Loucy (cell line): Measurements from ENCODE around the gene SPATA32.
A peak's percentile ranks its signal among the peaks of the same experiment; 100 is the strongest.

ENCODE experiments used
- H2AFZ ChIP-seq: fragments of 200-600 bp; sonication (generic); 2 replicates; pipeline ENCODE4 v1.6.0; 2016; ENCODE audit warnings: antibody characterized with exemption, mild to moderate bottlenecking, low read length, moderate library complexity
- H3F3A ChIP-seq: fragments of 200-600 bp; 2 replicates; pipeline ENCODE4 v1.6.0; 2016; ENCODE audit warnings: antibody characterized with exemption, low read depth, mild to moderate bottlenecking
- H3K27me3 ChIP-seq: fragments of 200-600 bp; sonication (generic); 2 replicates; pipeline ENCODE4 v1.6.1; 2014; ENCODE audit warnings: low read length, mild to moderate bottlenecking; ENCODE audit not compliant: insufficient read depth, poor library complexity, severe bottlenecking
- H3K36me3 ChIP-seq: fragments of 200-600 bp; sonication (generic); 2 replicates; pipeline ENCODE4 v1.6.1; 2016; ENCODE audit warnings: low read length; ENCODE audit not compliant: insufficient read depth
- H3K4me1 ChIP-seq: fragments of 200-600 bp; sonication (generic); 2 replicates; pipeline ENCODE4 v1.5.1; 2014; ENCODE audit warnings: low read length, mild to moderate bottlenecking; ENCODE audit not compliant: insufficient read depth, poor library complexity, severe bottlenecking
- H3K4me2 ChIP-seq: fragments of 200-600 bp; sonication (generic); 2 replicates; pipeline ENCODE4 v1.6.0; 2014; ENCODE audit warnings: antibody characterized with exemption, low read length, low read depth, mild to moderate bottlenecking; ENCODE audit not compliant: poor library complexity, severe bottlenecking
- H3K4me3 ChIP-seq: fragments of 200-600 bp; sonication (generic); 2 replicates; pipeline ENCODE4 v1.5.1; 2014; ENCODE audit warnings: low read length, mild to moderate bottlenecking, mixed read lengths; ENCODE audit not compliant: poor library complexity, severe bottlenecking
- H3K79me2 ChIP-seq: fragments of 200-600 bp; sonication (generic); 2 replicates; pipeline ENCODE4 v1.6.1; 2014; ENCODE audit warnings: low read length; ENCODE audit not compliant: insufficient read depth
- H3K9ac ChIP-seq: fragments of 200-600 bp; sonication (generic); 2 replicates; pipeline ENCODE4 v1.6.0; 2014; ENCODE audit warnings: mild to moderate bottlenecking, low read depth, low read length, moderate library complexity; ENCODE audit not compliant: poor library complexity, severe bottlenecking
- H3K9me2 ChIP-seq: fragments of 200-600 bp; sonication (generic); replicated peaks from 2 replicates; pipeline ENCODE4 v1.6.1; 2016; ENCODE audit warnings: low read depth, low read length, mixed read lengths
- H3K9me3 ChIP-seq: fragments of 200-600 bp; sonication (generic); 2 replicates; pipeline ENCODE4 v1.6.1; 2014; ENCODE audit warnings: mild to moderate bottlenecking, antibody characterized with exemption, low read length, low read depth; ENCODE audit not compliant: insufficient read depth
- H4K20me1 ChIP-seq: fragments of 200-600 bp; sonication (generic); 2 replicates; pipeline ENCODE4 v1.6.0; 2014; ENCODE audit warnings: antibody characterized with exemption, low read length, mild to moderate bottlenecking; ENCODE audit not compliant: insufficient read depth, poor library complexity, severe bottlenecking
- EZH2phosphoT487 ChIP-seq: fragments of 200-600 bp; IDR thresholded peaks from 2 replicates; pipeline ENCODE4 v1.6.1; 2018; ENCODE audit warnings: antibody characterized with exemption, mild to moderate bottlenecking, moderate library complexity, borderline replicate concordance
- TF ChIP-seq, protein P1 (sequence below): fragments of 200-600 bp; sonication (generic); conservative IDR thresholded peaks from 2 replicates; pipeline ENCODE4 v1.5.1; 2014; ENCODE audit warnings: mild to moderate bottlenecking, antibody characterized with exemption, low read length

The SPATA32 gene

DNA sequence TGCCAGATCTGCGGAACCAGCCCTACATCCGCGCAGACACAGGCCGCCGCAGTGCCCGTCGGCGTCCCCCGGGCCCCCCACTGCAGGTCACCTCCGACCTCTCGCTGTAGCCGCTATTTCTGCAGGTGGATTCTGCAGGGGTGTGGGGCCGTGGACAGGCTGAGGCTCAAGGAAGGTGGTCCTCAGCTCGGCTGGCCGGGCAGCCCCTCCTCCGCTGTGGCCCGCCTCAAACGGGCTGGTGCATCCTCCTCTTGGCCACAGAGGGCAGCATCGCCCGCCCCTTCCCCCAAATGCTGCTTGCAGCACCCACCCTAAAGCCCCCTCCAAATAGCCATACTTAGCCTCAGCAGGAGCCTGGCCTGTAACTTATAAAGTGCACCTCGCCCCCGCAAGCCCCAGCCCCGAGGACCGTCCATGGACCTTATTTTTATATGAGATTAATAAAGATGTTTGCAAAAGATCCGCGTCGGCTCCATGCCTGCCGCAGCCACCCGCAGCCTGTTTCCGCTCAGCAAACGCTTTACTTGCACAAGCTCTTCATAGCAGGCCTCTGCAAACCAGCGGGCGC, 14.9 kb downstream of the SPATA32 start:
- H3K4me1 ChIP-seq = peaks cover 19% of the 10 kb centered on the region
- H3K36me3 ChIP-seq = peaks cover 49% of the 10 kb centered on the region; the same call in 1 of the 2 replicates
- peak overlapping the region; percentile 86 for H3K4me3 ChIP-seq
- H3K27me3 ChIP-seq = no peaks in the 10 kb centered on the region
- H4K20me1 ChIP-seq = no peaks in the 10 kb centered on the region
- peaks cover 6% of the 10 kb centered on the region for H3F3A ChIP-seq
- peak overlapping the region; percentile 91 for H3K9ac ChIP-seq
- TF ChIP-seq EZH2phosphoT487 = no peak
- TF ChIP-seq, protein P1, sequence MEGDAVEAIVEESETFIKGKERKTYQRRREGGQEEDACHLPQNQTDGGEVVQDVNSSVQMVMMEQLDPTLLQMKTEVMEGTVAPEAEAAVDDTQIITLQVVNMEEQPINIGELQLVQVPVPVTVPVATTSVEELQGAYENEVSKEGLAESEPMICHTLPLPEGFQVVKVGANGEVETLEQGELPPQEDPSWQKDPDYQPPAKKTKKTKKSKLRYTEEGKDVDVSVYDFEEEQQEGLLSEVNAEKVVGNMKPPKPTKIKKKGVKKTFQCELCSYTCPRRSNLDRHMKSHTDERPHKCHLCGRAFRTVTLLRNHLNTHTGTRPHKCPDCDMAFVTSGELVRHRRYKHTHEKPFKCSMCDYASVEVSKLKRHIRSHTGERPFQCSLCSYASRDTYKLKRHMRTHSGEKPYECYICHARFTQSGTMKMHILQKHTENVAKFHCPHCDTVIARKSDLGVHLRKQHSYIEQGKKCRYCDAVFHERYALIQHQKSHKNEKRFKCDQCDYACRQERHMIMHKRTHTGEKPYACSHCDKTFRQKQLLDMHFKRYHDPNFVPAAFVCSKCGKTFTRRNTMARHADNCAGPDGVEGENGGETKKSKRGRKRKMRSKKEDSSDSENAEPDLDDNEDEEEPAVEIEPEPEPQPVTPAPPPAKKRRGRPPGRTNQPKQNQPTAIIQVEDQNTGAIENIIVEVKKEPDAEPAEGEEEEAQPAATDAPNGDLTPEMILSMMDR = peak; percentile 50
- H2AFZ ChIP-seq = no peak overlapping the region
- no peaks in the 10 kb centered on the region for H3K9me2 ChIP-seq
- peaks cover 19% of the 10 kb centered on the region for H3K79me2 ChIP-seq
- H3K9me3 ChIP-seq = no peaks in the 10 kb centered on the region
- H3K4me2 ChIP-seq = peak overlapping the region; percentile 95

DNA sequence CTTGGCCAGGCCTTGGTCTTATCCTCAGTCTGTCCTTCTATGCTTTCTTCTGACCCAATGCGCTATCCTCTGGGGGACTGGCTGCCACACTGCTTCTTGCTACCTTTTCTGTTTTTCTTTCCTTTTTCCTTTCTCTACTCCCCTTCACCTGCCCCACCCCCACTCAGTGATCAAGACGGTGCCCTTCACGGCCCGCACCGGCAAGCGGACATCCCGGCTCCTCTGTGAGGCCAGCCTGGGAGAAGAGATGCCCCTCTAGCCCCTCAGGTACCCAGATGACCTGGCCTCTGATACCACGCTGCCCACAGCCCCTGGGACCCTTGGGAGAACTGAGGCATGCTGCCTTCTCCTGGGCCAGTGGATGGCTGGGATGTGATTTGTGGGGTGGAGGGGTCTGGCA, 15.6 kb downstream of the SPATA32 start:
- Histone ChIP-seq H3K9ac (no peak overlapping the region), H3K4me2 (peak overlapping the region; percentile 95), H2AFZ (no peak overlapping the region), H3K79me2 (peaks cover 19% of the 10 kb centered on the region), H4K20me1 (no peaks in the 10 kb centered on the region), H3K9me2 (no peaks in the 10 kb centered on the region), H3K9me3 (no peaks in the 10 kb centered on the region), H3K4me1 (peaks cover 19% of the 10 kb centered on the region), H3K27me3 (no peaks in the 10 kb centered on the region), H3F3A (peaks cover 4% of the 10 kb centered on the region), H3K4me3 (no peak overlapping the region), H3K36me3 (peaks cover 52% of the 10 kb centered on the region; the same call in 1 of the 2 replicates)
- no peak for TF ChIP-seq EZH2phosphoT487
- TF ChIP-seq, protein P1 = no peak

DNA sequence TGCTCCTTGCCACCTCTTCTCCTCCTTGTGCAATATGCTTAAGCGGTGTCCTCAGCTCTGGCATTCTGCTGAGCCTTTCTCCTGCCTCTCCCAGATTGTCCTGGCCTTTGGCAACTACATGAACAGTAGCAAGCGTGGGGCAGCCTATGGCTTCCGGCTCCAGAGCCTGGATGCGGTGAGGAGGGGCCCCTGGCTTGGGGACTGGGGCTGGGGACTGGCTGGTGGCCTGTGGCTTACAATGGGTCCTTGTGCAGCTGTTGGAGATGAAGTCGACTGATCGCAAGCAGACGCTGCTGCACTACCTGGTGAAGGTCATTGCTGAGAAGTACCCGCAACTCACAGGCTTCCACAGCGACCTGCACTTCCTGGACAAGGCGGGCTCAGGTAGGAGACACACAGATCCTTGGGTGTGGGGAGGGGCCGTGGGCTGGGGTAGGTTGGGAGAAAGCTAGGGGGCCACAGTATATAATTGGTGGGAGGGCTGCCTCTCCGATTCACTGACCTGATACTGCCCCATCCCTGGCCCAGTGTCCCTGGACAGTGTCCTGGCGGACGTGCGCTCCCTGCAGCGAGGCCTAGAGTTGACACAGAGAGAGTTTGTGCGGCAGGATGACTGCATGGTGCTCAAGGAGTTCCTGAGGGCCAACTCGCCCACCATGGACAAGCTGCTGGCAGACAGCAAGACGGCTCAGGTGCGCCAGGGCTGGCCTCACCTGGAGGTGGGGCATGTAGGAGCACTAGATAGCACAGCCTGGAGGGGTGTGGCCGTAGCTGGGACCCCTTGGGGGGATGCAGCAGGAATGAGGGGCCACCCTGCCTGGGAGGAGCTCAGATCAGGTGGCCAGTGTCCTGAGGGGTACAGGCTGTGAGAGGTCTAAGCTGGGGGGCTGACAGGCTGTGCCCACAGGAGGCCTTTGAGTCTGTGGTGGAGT, 16.9 kb downstream of the SPATA32 start:
- H3K4me2 ChIP-seq = no peak overlapping the region
- H3K27me3 ChIP-seq = no peaks in the 10 kb centered on the region
- H3K4me3 ChIP-seq = no peak overlapping the region
- H2AFZ ChIP-seq = no peak overlapping the region
- no peaks in the 10 kb centered on the region for H3K9me2 ChIP-seq
- no peaks in the 10 kb centered on the region for H4K20me1 ChIP-seq
- no peaks in the 10 kb centered on the region for H3K9me3 ChIP-seq
- TF ChIP-seq, protein P1 = no peak
- no peak for TF ChIP-seq EZH2phosphoT487
- H3K79me2 ChIP-seq = peaks cover 17% of the 10 kb centered on the region
- no peak overlapping the region for H3K9ac ChIP-seq
- peaks cover 64% of the 10 kb centered on the region; the same call in 1 of the 2 replicates for H3K36me3 ChIP-seq
- peaks cover 16% of the 10 kb centered on the region for H3K4me1 ChIP-seq
- peaks cover 4% of the 10 kb centered on the region for H3F3A ChIP-seq
